Ureter (tissue), 1 donor: ENCODE measurements around the gene CNNM3. TPM values are rescaled to one million over a fixed set of nuclear protein-coding genes. Genes with fewer than 3 reads are reported as not detected.

Source experiments
- DNase-seq: peaks from one replicate; pipeline ENCODE4 v3.0.0-alpha.2; 2020; ENCODE audit warnings: low spot score
- total RNA-seq: library from RNA; stranded (reverse); gene quantifications from one replicate; pipeline ENCODE4 v1.2.4, GENCODE V29; 2023
- donor health status: DM: yes; HTN: yes; CAD: no.

The CNNM3 gene
- total RNA-seq, 1 donor from 2014 or later, result 18.9 TPM

GRCh38 chr2:96863575-96864342, 47.7 kb downstream of the CNNM3 start:
- no peak for DNase-seq

DNA sequence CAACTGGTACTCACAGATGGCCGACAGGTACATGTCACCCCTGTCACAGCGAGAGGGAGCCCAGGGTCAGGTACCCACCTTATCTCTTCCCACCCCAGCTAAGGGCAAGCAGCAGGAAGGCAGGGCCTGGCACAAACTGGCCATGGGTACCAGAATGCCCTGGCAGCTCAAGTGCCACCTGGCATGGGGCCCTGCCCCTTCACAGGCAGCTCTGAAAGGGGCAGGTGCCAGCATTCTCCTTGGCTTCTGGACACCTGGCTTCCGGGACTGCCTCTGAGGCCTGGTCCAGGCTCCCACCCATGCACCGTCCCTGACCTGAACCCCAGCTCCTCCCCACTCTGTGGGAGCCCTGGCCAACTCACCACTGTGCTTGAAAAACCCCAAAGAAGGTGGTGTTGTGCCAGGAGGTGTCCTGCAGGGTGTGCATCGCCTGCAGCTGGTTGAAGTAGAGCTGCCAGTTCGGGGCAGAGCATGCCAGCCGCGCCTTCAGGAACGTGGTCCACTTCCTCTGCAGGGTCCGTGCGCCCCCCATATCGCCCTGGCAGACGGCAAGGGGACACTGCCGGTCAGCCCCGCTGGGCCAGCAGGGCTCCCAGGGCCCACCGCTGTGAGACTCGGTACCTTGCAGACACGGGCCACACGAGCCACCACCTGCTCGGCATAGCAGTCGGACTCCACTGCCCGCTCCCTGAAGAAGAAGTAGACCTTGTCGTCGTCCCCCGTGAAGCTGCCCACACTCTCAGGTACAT, 48.4 kb downstream of the CNNM3 start:
- no peak for DNase-seq

DNA sequence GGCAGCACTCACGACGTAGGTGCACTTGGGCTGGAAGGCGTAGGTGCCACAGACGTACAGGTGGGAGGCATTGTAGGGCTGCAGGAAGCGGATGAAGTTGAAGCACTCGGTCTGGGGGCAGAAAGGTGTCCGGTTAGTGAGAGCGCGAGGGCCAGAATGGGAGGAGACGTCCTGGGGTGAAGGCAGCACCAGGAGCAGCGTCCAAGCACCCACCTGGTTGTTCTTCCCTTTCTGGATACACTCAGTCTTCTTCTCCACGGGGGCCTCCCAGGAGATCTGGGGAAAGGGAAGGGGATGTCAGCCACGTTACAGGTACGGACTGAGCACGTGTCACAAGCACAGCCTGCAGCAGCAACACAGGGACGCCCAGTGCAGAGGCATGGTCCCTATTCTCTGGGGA, 49.6 kb downstream of the CNNM3 start:
- no peak for DNase-seq

DNA sequence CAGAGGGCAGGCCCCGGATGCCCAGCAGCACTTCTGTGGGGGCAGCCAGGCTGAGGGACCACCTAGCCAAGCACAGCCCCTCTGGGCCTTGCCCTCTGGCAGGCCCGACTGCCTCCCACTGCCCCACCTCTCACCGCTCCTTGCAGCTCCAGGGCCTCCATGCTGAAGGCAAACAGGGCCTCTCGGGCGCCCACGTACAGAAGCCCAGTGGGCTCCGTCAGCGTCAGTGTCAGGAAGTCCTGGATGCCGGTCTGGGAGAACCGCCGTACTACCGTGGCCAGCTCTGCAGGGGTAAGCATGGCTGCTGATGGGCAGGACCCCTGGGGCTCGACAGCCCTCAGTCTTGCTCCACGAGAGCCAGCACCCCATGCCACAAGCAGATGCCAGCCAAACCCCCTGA, 50.1 kb downstream of the CNNM3 start:
- no peak for DNase-seq

GRCh38 chr2:96866586-96866985, 50.5 kb downstream of the CNNM3 start:
- DNase-seq, result no peak

DNA sequence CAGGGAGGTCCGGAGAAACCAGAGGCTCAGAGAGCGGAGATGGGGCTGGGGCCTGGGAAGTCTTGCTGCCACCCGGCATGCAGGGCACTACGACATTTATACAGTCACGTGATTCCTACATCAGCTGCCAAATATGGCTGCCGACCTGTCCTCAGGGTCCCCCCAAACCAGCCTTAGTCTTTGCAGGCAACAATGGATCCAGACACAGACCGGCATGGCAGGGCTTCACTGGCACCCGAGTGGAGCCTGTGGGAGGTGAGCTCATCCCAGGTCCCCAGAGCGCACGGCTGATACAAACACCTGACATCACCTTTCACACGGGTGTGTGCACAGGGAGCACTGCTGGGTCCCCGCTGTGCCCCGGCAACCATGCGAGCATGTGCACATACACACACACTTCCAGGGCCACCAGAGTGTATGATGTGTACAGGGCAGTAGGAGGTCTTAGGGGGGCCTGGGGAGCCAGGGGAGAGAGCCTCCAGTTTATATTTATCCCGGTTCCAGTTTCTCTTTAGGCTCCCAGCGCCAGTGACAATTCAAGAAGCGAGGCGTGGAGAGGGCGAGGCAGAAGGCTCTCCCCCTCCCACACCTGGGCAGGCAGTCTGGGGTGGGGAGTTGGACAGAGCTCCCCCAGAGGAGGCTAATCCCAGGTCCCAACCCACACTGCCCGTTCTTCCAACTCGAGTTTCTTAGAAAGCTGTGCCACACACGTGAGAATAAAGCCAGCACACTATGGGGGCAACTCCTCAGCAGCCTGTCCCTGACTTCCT, 51.1 kb downstream of the CNNM3 start:
- DNase-seq, result peak; percentile 41

DNA sequence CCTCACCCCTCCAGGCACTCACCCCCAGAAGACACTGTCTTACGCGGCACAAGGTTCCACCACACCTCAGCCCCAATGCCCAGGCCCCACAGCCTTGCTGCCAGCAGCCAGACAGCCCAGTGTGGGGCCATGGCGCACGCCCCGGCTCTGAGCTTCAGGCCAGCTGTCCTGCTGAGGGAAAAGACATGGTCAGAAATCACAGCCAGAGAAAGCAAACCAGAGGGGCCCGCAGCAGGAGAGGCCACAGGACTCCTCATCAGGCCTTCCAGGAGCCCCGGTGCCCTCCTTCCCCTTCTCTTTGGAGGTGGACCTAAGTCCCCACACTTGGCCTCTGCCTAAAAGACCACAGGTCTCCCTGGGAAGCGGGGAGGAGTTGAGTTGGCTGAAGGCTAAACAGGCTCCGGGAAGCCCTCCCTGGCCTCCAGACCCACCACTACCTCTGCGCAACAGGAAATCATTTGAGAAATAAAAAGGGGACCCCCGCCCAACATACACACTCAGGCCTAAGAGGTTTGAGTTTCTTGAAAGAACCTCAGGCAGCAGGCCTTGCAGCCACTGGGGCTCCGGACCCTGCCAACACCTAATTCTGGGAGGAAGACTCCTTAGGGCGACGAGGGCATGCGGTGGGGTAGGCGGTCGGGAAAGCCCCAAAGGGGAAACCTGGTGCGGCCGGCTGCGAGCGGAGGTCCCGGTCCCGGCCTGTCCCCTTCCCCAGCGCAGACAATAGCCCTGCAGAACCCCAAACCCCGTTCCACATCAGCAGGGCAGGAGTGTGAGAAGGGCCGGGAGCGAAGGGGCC, 51.9 kb downstream of the CNNM3 start:
- DNase-seq, result no peak

DNA sequence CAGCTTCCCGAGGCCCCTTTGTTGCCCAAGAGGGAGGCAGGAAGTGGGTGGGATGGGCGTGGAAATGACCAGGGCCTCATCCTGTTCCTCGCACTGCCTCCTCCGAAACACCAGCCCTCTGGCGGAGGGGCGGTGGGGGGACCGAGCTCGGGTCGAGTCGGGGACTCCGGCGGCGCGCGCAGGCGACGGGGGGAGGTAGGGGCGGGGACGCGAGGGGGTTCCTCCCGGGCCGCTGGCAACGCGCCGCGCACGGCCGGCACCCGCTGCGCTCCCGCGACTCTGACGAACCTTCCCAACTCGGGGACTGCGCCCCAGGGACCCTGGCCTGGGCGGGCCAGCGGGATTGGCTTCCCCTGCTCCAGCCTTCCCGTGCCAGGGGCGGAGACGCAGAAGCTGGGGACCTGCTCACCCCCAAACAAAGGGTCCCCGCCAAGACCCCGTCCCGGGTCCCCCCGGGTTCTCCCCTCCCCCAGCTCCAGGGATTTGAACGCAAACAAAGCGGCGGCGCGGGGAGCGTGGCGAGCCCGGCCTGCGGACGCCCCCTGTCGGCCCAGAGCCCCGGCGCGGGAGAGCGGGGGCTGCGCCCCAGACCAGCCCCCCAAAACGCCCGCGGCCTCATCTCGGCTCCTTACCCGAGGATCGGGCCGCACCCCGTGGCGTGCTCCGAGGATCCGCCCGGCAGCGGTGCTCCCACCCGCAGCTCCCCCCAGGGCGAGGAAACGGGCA, 52.6 kb downstream of the CNNM3 start:
- peak; percentile 93 for DNase-seq

DNA sequence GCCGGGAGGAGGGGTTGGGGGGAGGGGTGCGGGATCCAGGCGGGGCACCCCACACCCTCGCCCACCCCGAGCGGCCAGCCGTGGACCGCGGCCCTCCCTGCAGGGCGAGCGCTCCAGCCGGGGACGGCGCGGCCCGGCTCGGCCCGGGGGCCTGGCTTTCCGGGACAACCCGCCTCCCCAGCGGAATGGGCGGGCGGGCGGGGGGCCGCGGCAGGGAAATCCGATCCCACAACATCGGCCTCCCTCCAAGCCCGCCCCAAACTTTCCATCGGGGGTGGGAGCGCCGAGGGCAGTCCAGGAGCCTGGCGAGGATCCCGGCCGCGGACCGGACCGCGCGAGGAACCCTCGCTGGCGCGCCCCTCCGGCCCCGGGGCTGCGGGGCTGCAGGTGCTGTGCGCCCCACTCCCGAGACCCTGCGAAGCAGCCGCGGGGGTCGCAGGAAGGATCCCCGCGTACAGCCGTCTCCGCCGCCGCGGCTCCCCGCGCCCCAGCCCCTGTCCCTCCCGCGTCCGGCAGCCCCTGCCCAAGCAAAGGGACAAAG, 53.3 kb downstream of the CNNM3 start:
- peak; percentile 87 for DNase-seq

- DNase-seq, result peak; percentile 71
These were observed 54.0 kb downstream of the CNNM3 start, which contains the start of gene SEMA4C for GRCh38 chr2:96869822-96870625. Gene SEMA4C (minus strand): TSS chr2:96870080. CDS start chr2:96867886, 2,194 bp downstream.

GRCh38 chr2:96870626-96871255, 54.7 kb downstream of the CNNM3 start:
- DNase-seq, result peak; percentile 75

- DNase-seq, result no peak
These were observed 56.7 kb downstream of the CNNM3 start for GRCh38 chr2:96872591-96873349.

DNA sequence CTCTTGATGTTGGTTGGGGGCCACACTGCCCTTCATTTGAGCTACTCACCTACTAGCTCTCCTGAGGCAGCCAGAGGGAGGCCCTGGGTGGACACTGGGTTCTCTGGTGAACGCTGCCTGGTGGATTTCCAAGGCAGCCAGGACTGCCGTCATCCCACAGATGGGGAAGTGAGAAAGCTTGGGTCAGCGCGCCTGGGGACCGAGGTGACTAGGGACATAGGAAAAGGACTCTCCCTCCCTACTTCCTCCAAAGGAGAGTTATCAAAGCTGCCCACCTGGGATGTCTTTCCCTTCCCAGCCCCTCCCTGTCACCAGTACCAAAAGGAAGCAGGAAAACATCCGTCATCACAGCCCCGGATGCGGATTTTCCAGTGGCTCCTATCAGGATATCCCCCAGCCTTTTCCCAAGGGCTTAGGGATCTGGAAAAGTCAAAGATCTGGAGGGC, 57.6 kb downstream of the CNNM3 start:
- no peak for DNase-seq

DNA sequence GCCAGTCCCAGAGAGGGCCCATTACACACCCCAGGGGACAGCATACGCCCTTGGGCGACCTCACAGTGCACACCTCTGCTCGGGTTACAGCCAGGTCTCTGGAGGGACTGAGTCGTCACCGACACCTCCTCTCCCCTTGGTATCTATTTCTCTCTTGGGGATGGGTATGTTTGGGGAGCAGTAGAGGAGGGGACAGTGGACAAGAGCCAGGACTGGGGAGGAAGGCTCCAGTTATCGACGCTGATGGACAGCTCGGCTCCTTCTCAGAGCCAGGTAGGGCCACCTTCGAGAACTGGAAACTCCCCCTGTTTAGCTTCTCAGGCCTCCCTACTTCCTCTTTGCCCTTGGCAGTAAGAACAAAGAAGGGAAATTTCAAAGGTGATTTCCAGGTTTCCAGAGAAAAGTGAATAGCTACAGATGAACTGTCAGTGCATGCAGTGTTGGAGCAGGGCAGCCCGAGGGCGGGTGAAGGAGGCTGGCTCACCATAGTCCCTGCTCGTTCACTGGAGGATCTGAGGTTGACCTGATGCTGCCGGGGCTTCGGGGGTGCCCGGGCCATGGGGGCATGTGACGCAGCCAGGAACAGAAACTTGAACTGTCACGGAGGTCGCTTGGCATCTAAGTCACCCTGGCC, 58.2 kb downstream of the CNNM3 start:
- no peak for DNase-seq

DNA sequence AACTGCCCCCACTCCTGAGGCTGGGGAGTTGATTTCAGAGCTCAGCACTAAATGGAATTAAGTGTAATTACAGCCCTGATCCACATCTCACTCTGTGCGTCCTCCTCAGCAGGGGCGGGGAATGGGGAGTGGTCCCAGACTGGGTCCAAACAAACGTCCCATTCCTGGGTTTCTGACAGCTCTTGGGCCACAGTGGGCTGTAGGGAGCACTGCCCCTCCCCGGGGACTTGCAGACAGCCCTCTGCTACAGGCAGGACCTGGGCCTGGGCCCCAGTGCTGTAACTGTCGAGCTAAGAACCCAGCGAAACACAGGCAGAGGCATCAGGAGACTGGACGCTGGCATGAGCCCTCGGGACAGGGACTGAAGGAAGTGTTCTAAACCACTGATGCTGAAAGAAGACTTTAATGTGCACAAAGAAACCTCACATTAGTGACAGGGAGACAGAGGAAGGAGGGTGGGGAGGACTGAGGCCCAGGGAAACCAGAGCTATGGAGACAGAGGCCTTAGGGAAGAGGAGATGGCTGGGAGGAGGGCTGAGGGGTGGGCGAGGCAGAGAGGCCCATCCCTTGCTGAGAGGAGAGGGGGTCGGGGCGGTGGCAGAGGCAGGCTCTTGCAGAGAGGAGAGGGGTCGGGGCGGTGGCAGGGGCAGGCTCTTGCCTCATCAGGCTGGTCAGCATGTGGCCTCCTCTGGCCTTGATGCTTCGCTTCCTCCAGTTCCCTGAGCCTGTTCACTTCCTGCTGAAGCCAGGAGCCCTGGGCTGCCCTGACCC, 59.6 kb downstream of the CNNM3 start:
- no peak for DNase-seq

DNA sequence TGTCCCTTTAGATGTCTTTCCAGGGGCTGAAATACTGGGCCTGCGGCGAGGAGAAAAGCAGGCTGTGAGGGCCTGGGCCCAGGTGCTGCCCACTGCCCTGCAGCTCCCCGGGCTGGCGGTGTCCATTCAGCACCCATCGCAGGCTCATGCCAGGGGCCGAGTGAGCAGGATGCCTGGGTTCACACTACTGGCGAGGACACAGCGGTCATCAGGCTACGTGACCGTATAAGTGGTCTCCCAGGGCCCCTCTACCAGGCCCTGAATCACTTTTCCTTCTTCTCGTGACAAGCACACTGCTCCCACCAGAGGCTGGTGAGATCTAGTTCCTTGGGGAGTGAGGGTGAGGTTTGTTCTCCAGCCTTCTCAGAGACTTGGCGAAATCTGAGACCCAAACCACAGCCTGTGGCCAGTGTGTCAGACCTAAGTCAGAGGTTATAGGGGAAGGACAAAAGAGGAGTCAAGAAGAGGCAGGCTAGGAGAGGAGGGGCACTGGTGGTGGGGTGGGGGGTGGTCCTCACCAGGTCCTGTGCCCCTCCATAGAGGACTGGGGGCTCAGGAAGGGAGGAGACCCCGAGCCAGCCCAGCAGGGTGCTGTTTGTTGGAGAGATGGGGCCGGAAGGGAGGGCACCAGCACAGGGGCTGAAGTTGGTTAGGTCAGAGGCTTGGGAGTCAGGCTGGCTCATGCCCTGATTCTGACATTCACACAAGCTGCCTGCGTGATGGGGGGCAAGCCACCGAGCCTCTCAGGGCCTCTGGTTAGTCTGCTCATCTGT, 60.4 kb downstream of the CNNM3 start:
- no peak for DNase-seq
